Neural cell (in vitro differentiated cells): ENCODE data around the gene CROCC. TPM values are rescaled to one million over a fixed set of nuclear protein-coding genes. Genes with fewer than 3 reads are reported as not detected.
"Not testable (repeated sequence)": the region's sequence is repeated elsewhere in the genome, so short reads cannot be mapped to it uniquely, and the experiment has no call there.

Experiments used
- H2AFZ ChIP-seq: fragments of 200-600, 300-800 bp; sonication (generic), shearing (Covaris generic); 2 replicates; pipeline ENCODE4 v1.6.0; 2014; ENCODE audit warnings: low read depth, mild to moderate bottlenecking, antibody characterized with exemption, low read length, moderate library complexity
- H3F3A ChIP-seq: fragments of 200-600 bp; shearing (Covaris generic); 2 replicates; pipeline ENCODE4 v1.6.1; 2016; ENCODE audit warnings: mild to moderate bottlenecking, moderate library complexity, mixed read lengths, antibody characterized with exemption, low read length; ENCODE audit not compliant: insufficient read depth, poor library complexity, severe bottlenecking
- H3K27ac ChIP-seq: fragments of 200-600, 300-800 bp; sonication (generic), shearing (Covaris generic); 2 replicates; pipeline ENCODE4 v1.5.1; 2014; ENCODE audit warnings: mild to moderate bottlenecking, low read length, moderate library complexity
- H3K27me3 ChIP-seq: fragments of 300-800, 200-600 bp; sonication (generic), shearing (Covaris generic); 2 replicates; pipeline ENCODE4 v1.6.0; 2014; ENCODE audit warnings: mild to moderate bottlenecking, low read depth, low read length, moderate library complexity; ENCODE audit not compliant: insufficient read depth
- H3K36me3 ChIP-seq: fragments of 300-800, 200-600 bp; sonication (generic), shearing (Covaris generic); 2 replicates; pipeline ENCODE4 v1.5.1; 2014; ENCODE audit warnings: mild to moderate bottlenecking, antibody characterized with exemption, low read length, moderate library complexity; ENCODE audit not compliant: insufficient read depth
- H3K4me2 ChIP-seq: fragments of 300-800, 200-600 bp; sonication (generic), shearing (Covaris generic); 2 replicates; pipeline ENCODE4 v1.6.0; 2014; ENCODE audit warnings: mild to moderate bottlenecking, low read length
- H3K4me3 ChIP-seq: fragments of 300-800, 200-600 bp; sonication (generic), shearing (Covaris generic); 2 replicates; pipeline ENCODE4 v1.5.1; 2014; ENCODE audit warnings: mild to moderate bottlenecking, low read length, moderate library complexity
- H3K79me2 ChIP-seq: fragments of 200-600 bp; shearing (Covaris generic); replicated peaks from 2 replicates; pipeline ENCODE4 v1.6.0; 2014; ENCODE audit warnings: mild to moderate bottlenecking, low read length, moderate library complexity; ENCODE audit not compliant: insufficient read depth
- H3K9ac ChIP-seq: fragments of 300-800, 200-600 bp; sonication (generic), shearing (Covaris generic); 2 replicates; pipeline ENCODE4 v1.6.1; 2016; ENCODE audit warnings: mild to moderate bottlenecking, low read length, mixed read lengths
- H3K9me2 ChIP-seq: fragments of 200-600 bp; shearing (Covaris generic); 2 replicates; pipeline ENCODE4 v1.6.1; 2016; ENCODE audit warnings: mild to moderate bottlenecking, low read length, mixed read lengths; ENCODE audit not compliant: insufficient read depth
- H3K9me3 ChIP-seq: fragments of 200-600, 300-800 bp; sonication (generic), shearing (Covaris generic); 2 replicates; pipeline ENCODE4 v1.6.1; 2016; ENCODE audit warnings: mild to moderate bottlenecking, mixed run types, low read length, moderate library complexity, mixed read lengths
- H4K20me1 ChIP-seq: fragments of 200-600 bp; shearing (Covaris generic); 2 replicates; pipeline ENCODE4 v1.6.1; 2016; ENCODE audit warnings: mild to moderate bottlenecking, mixed run types; ENCODE audit not compliant: insufficient read depth
- EP300 ChIP-seq: fragments of 450-650 bp; conservative IDR thresholded peaks from 2 replicates; pipeline ENCODE4 v1.6.1; 2014; ENCODE audit warnings: antibody characterized with exemption, mild to moderate bottlenecking, moderate library complexity; ENCODE audit not compliant: poor library complexity, severe bottlenecking
- EZH2 ChIP-seq: fragments of 200-600, 300-800 bp; shearing (Covaris generic), sonication (generic); IDR thresholded peaks from 2 replicates; pipeline ENCODE4 v1.6.1; 2014; ENCODE audit warnings: antibody characterized with exemption, low read length, borderline replicate concordance, mild to moderate bottlenecking; ENCODE audit not compliant: insufficient read depth, poor library complexity, severe bottlenecking
- MXI1 ChIP-seq: fragments of 450-650 bp; conservative IDR thresholded peaks from 2 replicates; pipeline ENCODE4 v1.6.1; 2014; ENCODE audit warnings: antibody characterized with exemption, mild to moderate bottlenecking; ENCODE audit not compliant: poor library complexity, severe bottlenecking
- POLR2AphosphoS5 ChIP-seq: IDR thresholded peaks from 2 replicates; pipeline ENCODE4 v1.6.1; 2012
- RAD21 ChIP-seq: fragments of 450-650 bp; conservative IDR thresholded peaks from 2 replicates; pipeline ENCODE4 v1.6.1; 2014; ENCODE audit warnings: antibody characterized with exemption, mild to moderate bottlenecking, moderate library complexity
- SMC3 ChIP-seq: fragments of 450-650 bp; conservative IDR thresholded peaks from 2 replicates; pipeline ENCODE4 v1.6.1; 2014; ENCODE audit warnings: antibody characterized with exemption, mild to moderate bottlenecking, moderate library complexity; ENCODE audit not compliant: poor library complexity
- TAF1 ChIP-seq: IDR thresholded peaks from 2 replicates; pipeline ENCODE4 v1.6.1; 2012; ENCODE audit warnings: low read depth
- polyA plus RNA-seq: library from polyadenylated mRNA; depleted of rRNA; stranded (reverse); fragments of >200 nt; gene quantifications from 2 replicates; pipeline ENCODE4 v1.2.3, GENCODE V29; 2014

CROCC gene
- polyA plus RNA-seq, 1 donor from 2014 or later: 26.3 TPM

DNA sequence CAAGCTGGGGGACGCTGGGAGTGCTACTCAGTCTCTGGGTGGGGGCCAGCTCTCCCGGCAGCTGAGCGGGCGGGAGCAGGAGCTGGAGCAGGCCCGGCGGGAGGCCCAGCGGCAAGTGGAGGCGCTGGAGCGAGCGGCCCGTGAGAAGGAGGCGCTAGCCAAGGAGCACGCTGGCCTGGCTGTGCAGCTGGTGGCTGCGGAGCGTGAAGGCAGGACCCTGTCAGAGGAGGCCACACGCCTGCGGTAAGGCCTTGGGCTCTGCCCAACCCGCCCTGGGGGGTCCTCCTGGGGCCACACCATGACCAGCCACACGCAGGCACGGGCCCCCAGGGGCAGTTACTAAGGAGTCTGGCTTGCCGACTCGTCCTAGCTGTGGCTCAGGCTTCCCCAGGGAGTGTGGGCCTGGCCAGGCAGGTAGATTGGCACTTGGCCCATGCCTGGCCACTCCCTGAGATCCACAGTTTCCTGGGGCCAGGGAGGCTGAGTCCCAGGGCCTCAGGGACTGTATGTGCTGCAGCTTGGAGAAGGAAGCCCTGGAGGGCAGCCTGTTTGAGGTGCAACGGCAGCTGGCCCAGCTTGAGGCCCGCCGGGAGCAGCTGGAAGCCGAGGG lies 26.7 kb downstream of the CROCC start:
- not testable (repeated sequence) for H3K9ac ChIP-seq, H3K27me3 ChIP-seq, H2AFZ ChIP-seq, H3K36me3 ChIP-seq, H3K79me2 ChIP-seq, H3F3A ChIP-seq, H3K4me3 ChIP-seq, H4K20me1 ChIP-seq, H3K9me2 ChIP-seq, H3K9me3 ChIP-seq, H3K4me2 ChIP-seq, H3K27ac ChIP-seq

DNA sequence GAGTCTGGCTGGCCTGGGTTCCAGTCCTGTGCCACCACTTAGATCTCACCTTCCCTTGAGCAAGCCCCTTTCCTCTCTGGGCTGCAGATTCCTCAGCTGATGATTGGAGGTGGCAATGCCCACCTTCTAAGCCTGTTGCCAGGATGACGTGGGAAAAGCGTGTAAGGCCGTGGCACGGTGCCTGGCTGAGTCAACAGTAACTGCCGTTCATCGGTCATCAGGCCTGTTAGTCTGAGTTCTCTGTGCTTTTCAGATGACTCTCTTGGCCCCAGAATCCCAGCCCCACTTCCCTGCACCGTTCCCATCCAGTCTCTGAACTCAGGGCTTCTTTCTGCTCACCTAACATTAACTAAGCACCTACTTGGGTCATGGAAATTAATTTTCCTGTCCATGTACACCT lies 27.3 kb downstream of the CROCC start:
- H3K27ac ChIP-seq, H4K20me1 ChIP-seq, H3K9me3 ChIP-seq, H3K9me2 ChIP-seq, H3K36me3 ChIP-seq, H3K27me3 ChIP-seq, H3K4me2 ChIP-seq, H3K79me2 ChIP-seq, H3F3A ChIP-seq, H3K4me3 ChIP-seq, H2AFZ ChIP-seq, H3K9ac ChIP-seq: not testable (repeated sequence)

DNA sequence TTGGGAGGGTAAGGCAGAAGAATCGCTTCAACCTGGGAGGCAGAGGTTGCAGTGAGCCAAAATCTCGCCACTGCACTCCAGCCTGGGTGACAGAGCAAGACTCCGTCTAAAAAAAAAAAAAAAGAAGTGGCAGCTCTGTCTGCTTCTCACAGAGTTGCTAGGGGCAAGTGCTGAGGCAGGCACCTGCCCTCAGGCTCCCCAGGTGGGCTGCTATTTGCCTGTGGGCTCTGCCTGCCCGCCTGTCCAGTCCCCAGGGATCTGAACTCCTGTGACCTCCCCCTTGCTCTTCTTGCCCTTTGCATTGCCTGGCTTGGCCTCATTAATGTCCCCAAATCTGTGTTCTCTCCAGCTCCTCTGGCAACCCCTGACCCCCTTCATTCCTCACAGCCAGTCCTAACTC lies 30.6 kb downstream of the CROCC start:
- H3K9me3 ChIP-seq, H3F3A ChIP-seq, H3K27ac ChIP-seq, H3K27me3 ChIP-seq, H4K20me1 ChIP-seq, H2AFZ ChIP-seq, H3K4me2 ChIP-seq, H3K36me3 ChIP-seq, H3K9me2 ChIP-seq, H3K79me2 ChIP-seq, H3K4me3 ChIP-seq, H3K9ac ChIP-seq: not testable (repeated sequence)

DNA sequence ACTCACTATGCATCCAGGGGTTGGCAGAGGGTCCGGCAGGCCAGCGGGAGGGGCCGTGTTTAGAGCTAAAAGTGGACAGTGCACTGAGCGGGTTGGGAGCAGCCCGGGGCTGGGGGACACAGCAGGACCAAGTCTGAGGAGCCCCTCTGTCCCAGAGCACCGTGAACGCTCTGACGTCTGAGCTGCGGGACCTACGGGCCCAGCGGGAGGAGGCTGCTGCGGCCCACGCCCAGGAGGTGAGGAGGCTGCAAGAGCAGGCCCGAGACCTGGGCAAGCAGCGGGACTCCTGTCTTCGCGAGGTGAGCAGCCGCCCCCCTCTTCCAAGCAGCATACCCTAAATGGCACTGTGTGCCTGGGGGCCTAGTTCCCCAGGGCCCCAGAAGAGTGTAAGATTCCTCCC lies 32.8 kb downstream of the CROCC start:
- H3K27me3 ChIP-seq: no peaks in the 10 kb centered on the region
- H3K79me2 ChIP-seq: no peaks in the 10 kb centered on the region
- H3K9ac ChIP-seq: no peak overlapping the region
- H2AFZ ChIP-seq: no peak overlapping the region
- no peak for TF ChIP-seq MXI1
- TF ChIP-seq TAF1: no peak
- no peak for TF ChIP-seq EP300
- no peak overlapping the region for H3K4me3 ChIP-seq
- H3K36me3 ChIP-seq: no peaks in the 10 kb centered on the region
- H3K4me2 ChIP-seq: no peak overlapping the region
- no peaks in the 10 kb centered on the region for H3F3A ChIP-seq
- H4K20me1 ChIP-seq: no peaks in the 10 kb centered on the region
- H3K27ac ChIP-seq: no peak overlapping the region
- no peaks in the 10 kb centered on the region for H3K9me2 ChIP-seq
- no peaks in the 10 kb centered on the region for H3K9me3 ChIP-seq

DNA sequence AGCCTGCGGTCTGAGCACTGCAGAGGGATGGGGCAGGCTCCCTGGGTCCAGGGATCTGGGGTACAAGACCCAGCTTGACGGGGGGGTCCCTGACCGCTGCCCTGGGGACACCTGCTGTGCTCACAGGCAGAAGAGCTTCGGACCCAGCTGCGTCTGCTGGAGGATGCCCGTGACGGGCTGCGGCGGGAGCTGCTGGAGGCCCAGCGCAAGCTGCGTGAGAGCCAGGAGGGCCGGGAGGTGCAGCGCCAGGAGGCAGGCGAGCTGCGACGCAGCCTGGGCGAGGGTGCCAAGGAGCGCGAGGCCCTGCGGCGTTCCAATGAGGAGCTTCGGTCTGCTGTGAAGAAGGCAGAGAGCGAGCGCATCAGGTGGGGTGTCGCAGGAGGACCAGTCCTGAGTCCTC lies 33.5 kb downstream of the CROCC start:
- H3K4me3 ChIP-seq: no peak overlapping the region
- no peak overlapping the region for H2AFZ ChIP-seq
- H3F3A ChIP-seq: no peaks in the 10 kb centered on the region
- H4K20me1 ChIP-seq: no peaks in the 10 kb centered on the region
- no peaks in the 10 kb centered on the region for H3K9me2 ChIP-seq
- no peaks in the 10 kb centered on the region for H3K79me2 ChIP-seq
- no peak for TF ChIP-seq POLR2AphosphoS5
- no peak for TF ChIP-seq EZH2
- TF ChIP-seq SMC3: no peak
- no peak for TF ChIP-seq MXI1
- no peak for TF ChIP-seq RAD21
- no peaks in the 10 kb centered on the region for H3K9me3 ChIP-seq
- H3K27me3 ChIP-seq: no peaks in the 10 kb centered on the region
- no peak overlapping the region for H3K27ac ChIP-seq
- H3K36me3 ChIP-seq: no peaks in the 10 kb centered on the region
- no peak overlapping the region for H3K4me2 ChIP-seq
- no peak overlapping the region for H3K9ac ChIP-seq
